ENCODE measurements around the gene ACSF3. TPM values are rescaled to one million over a fixed set of nuclear protein-coding genes. Genes with fewer than 3 reads are reported as not detected.
"Not testable (repeated sequence)": the region's sequence is repeated elsewhere in the genome, so short reads cannot be mapped to it uniquely, and the experiment has no call there.

The ACSF3 gene
- total RNA-seq, 2 experiments from 2014 or later, result 53.0 to 53.7 TPM

DNA sequence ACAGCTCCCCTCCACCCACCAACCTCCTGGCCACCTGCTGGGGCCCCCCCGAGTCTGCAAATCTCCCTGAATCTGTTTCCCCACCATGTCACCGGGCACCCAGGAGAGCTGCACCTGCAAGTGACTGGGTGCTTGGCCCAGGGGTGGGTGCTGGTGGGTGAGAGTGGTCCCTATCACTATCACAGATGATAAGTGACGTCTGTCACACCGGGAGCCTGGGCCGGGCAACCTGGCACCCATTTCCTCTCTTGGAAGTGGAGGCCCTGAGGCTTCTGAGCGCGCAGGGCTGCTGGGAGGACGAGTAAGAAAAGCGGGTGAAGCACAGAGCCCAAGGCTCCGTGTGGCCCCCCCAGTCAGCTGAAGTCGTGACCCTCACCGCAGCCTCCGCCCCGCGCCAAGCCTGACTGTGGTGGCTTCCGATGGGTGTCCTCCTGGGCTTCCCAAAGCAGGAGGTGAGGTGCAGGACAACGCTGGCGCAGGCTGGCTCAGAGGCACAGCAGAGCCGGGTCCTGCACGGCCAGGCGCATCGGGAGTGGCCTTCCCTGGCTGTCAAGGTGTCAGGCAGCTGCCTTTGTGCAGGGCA is 21.0 kb upstream of the ACSF3 start:
- DNase-seq, result no peak
- POLR2A ChIA-PET, result no interaction called here
- Mint-ChIP-seq H3K27me3 (no peaks in the 10 kb centered on the region), H3K4me3 (no peak overlapping the region), H3K27ac (no peak overlapping the region), H3K4me1 (no peaks in the 10 kb centered on the region), H3K9me3 (peaks cover 11% of the 10 kb centered on the region), H3K36me3 (no peaks in the 10 kb centered on the region)
- ATAC-seq (ENCODE audit: low read depth), result no peak

DNA sequence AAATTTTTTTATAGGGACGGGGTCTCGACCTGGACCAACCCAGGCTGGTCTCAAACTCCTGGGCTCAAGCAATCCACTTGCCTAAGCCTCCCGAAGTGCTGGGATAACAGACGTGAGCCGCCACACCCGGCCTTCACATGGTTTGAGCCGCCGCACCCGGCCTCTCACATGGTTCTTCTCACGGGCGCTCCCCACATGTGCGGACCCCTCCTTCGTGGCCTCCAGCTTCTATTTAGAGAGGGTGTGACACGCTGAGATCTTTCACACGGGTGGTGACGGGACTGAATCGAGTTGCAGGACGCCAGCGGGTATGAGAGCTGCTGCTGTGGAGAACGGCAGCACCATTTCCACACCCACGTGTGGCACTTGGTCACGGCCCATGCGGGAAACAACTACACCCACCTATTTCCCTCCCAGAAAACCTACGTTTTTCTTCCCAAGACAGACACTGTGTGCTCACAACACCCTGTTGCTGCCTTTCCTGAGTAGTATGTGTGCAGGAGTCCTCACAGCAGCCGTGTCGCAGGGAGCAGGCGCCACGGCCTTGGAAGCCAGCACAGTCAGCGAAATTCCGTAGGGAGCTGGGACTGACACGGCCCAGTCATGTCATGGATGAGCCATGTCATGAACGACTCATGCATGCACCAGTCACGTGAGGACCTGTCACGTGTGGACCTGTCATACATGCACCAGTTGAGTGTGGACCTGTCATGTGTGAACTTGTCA is 20.1 kb upstream of the ACSF3 start:
- no peaks in the 10 kb centered on the region for H3K4me1 Mint-ChIP-seq
- no peak overlapping the region for H3K27ac Mint-ChIP-seq
- DNase-seq (no peak), ATAC-seq (ENCODE audit: low read depth) (no peak)
- no peaks in the 10 kb centered on the region for H3K27me3 Mint-ChIP-seq
- peaks cover 11% of the 10 kb centered on the region for H3K9me3 Mint-ChIP-seq
- POLR2A ChIA-PET, result no interaction called here
- H3K4me3 Mint-ChIP-seq, result no peak overlapping the region
- no peaks in the 10 kb centered on the region for H3K36me3 Mint-ChIP-seq

DNA sequence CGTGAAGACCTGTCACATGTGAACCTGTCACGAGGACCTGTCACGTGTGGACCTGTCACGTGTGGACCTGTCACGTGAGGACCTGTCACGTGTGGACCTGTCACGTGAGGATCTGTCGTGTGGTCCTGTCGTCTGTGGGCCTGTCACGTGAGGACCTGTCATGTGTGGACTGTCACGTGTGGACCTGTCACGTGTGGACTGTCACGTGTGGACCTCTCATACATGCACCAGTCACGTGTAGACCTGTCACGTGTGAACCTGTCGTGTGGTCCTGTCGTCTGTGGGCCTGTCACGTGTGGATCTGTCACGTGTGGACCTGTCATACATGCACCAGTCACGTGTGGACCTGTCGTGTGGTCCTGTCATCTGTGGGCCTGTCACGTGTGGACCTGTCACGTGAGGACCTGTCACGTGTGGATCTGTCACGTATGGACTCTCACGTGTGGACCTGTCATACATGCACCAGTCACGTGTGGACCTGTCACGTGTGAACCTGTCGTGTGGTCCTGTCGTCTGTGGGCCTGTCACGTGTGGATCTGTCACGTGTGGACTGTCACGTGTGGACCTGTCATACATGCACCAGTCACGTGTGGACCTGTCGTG is 19.5 kb upstream of the ACSF3 start:
- H3K4me3 Mint-ChIP-seq; H3K27me3 Mint-ChIP-seq; POLR2A ChIA-PET; H3K4me1 Mint-ChIP-seq; H3K27ac Mint-ChIP-seq; ATAC-seq (ENCODE audit: low read depth); DNase-seq; H3K36me3 Mint-ChIP-seq: not testable (repeated sequence)
- H3K9me3 Mint-ChIP-seq, result peaks cover 11% of the 10 kb centered on the region

DNA sequence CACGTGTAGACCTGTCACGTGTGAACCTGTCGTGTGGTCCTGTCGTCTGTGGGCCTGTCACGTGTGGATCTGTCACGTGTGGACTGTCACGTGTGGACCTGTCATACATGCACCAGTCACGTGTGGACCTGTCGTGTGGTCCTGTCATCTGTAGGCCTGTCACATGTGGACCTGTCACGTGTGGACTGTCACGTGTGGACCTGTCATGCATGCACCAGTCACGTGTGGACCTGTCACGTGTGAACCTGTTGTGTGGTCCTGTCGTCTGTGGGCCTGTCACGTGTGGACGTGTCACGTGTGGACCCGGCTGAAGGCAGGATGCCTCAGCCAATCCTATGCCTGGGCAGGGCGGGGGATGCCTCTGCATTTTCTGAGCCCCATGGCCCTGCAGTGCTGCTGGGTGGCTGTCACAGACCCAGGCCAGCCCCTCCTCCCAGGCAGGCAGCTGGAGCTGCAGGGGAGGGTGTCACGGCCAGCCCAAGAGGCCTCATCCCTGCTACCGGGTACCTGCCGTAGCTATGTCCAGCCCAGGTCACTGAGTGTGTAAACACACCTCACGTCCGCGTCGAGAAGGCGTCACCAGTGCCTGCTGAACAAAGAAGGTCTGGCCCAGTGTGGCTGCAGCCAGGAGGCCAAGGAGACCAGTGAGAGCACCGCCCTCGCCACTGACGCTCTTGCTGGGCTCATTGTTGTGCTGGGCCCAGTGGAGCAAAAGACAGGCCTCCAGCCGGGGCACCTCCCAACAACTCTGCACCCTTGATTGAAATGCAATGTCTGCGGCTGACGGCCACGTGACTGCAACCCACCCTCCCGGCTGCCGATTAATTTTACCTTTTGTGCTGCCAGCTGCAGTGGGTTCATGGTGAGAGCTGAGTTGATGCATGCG is 18.6 kb upstream of the ACSF3 start:
- peaks cover 11% of the 10 kb centered on the region for H3K9me3 Mint-ChIP-seq
- no peak overlapping the region for H3K27ac Mint-ChIP-seq
- H3K4me3 Mint-ChIP-seq, result no peak overlapping the region

DNA sequence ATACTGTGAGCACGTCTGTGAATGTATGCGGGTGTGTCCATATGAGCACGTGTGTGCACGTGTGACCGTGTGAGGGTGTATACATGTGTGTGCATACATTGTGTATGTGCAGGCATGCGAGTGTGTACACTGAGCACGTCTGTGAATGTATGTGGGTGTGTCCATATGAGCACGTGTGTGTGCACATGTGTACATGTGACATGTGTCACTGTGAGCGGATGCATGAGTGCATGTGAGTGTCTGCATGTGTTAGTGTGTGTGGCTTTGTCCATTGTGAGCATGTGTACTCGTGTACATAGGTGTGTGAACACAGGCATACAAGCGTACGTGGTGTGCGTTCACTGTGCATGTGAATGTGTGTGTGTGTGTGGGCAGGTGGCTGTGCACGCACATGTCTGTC is 17.5 kb upstream of the ACSF3 start:
- Mint-ChIP-seq H3K27me3 (no peaks in the 10 kb centered on the region), H3K36me3 (no peaks in the 10 kb centered on the region), H3K9me3 (peaks cover 11% of the 10 kb centered on the region), H3K4me1 (no peaks in the 10 kb centered on the region), H3K27ac (no peak overlapping the region), H3K4me3 (no peak overlapping the region)
- no peak for DNase-seq
- POLR2A ChIA-PET, result no interaction called here
- no peak for ATAC-seq (ENCODE audit: low read depth)

More for the DNA sequence above, 18.6 kb upstream of the ACSF3 start:
- POLR2A ChIA-PET, result no interaction called here
- no peaks in the 10 kb centered on the region for H3K36me3 Mint-ChIP-seq
- no peaks in the 10 kb centered on the region for H3K4me1 Mint-ChIP-seq
- DNase-seq (no peak), ATAC-seq (ENCODE audit: low read depth) (no peak)
- no peaks in the 10 kb centered on the region for H3K27me3 Mint-ChIP-seq

DNA sequence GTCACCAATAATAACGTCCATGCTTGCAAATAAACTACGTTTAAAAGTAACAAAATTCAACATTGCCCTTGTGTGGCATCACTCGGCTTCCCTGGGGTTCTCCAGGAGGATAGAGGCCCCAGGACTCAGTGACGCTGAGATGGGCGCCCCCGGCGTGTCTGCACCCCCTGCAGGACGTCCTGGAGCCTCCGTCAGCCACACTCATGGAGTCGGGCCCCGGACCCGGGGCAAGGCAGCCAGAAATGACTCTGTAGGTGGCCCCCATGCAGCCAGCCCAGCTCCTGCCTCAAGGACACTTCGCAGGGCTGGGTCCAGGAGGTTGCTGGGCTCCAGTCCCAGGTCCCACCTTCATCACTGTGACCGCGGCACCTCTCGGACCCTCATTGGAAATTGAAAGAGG is 16.6 kb upstream of the ACSF3 start:
- H3K4me3 Mint-ChIP-seq, result no peak overlapping the region
- POLR2A ChIA-PET, result no interaction called here
- ATAC-seq (ENCODE audit: low read depth) (no peak), DNase-seq (no peak)
- H3K27ac Mint-ChIP-seq, result no peak overlapping the region
- H3K4me1 Mint-ChIP-seq, result no peaks in the 10 kb centered on the region
- H3K27me3 Mint-ChIP-seq, result no peaks in the 10 kb centered on the region
- peaks cover 11% of the 10 kb centered on the region for H3K9me3 Mint-ChIP-seq
- H3K36me3 Mint-ChIP-seq, result no peaks in the 10 kb centered on the region

DNA sequence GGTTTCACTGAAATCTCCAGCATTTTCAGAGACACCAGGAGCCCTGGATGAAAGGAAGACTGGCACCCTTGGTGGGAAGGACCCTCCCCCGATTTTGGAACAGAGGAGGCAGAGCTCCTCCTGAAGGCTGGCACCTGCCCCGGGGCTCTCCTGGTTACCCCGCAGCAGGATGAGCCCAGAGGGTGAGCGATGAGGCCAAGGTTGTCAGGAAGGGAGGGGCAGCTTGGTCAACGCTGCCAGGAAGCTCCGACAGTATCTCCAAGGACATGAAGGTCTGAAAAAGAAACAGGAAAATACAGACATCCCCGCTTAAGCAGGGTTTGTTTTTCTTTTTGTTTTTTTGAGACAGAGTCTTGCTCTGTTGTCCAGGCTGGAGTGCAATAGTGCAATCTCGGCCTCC is 15.5 kb upstream of the ACSF3 start:
- no peak overlapping the region for H3K27ac Mint-ChIP-seq
- H3K4me3 Mint-ChIP-seq, result no peak overlapping the region
- POLR2A ChIA-PET, result no interaction called here
- ATAC-seq (ENCODE audit: low read depth) (no peak), DNase-seq (no peak)
- H3K4me1 Mint-ChIP-seq, result no peaks in the 10 kb centered on the region
- H3K36me3 Mint-ChIP-seq, result no peaks in the 10 kb centered on the region
- peaks cover 11% of the 10 kb centered on the region for H3K9me3 Mint-ChIP-seq
- H3K27me3 Mint-ChIP-seq, result no peaks in the 10 kb centered on the region

DNA sequence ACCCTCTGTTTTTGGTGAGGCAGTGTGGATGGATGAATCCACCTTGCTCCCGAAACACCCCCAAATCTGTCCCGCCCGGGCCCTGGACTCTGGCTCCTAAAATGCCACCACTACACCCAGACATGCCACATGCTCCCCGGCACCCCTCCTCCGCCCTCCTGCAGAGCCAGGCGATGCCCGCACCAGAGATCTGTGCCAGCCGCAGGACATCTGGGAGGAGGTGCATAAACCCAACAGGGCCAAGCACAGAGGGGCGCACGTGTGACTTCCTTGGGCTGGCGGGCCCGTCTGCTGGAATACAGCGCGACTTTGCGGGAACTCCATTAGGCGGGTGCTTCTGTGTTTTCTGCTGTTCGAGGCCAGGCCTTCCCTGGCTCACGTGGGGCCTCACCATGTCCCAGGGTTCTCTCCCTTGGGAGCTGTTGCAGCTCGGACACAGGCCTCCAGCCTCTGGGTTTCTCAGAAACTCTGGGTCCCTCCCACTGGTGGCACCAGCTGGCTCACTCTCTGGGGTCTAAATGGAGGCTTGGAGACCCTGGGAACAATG is 14.1 kb upstream of the ACSF3 start:
- H3K4me3 Mint-ChIP-seq, result no peak overlapping the region

DNA sequence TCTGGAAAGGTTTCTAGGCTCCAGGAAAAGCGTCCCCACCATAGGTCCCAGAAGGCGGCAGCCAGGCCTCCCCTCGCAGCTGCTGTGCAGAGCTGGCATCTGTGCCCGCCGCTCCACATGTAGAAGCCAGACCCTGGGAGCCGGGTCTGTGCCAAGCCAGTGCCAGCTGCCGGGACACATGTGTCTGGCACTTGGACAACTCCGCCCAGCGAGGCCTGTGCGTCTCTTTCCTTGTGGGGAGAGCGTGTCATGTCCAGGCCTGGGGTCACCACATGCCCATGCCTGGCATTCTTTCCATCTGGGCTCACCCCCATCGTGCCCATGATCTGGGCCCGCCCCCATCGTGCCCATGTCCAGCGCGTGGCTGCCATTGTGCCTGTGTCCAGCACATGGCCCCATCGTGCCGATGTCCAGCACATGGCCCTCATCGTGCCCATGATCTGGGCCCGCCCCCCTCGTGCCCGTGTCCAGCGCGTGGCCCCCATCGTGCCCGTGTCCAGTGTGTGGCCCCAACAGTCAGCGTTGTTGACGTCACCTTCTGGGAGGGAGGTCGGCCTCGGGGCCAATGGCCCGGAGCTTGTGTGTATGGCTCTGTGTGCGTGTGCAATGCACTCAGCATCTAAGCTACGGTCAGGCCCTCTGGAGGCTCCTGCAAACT is 13.3 kb upstream of the ACSF3 start:
- Mint-ChIP-seq H3K9me3 (peaks cover 11% of the 10 kb centered on the region), H3K4me3 (no peak overlapping the region), H3K4me1 (no peaks in the 10 kb centered on the region)

More for the DNA sequence above, 14.1 kb upstream of the ACSF3 start:
- Mint-ChIP-seq H3K36me3 (no peaks in the 10 kb centered on the region), H3K27me3 (no peaks in the 10 kb centered on the region), H3K27ac (no peak overlapping the region), H3K4me1 (no peaks in the 10 kb centered on the region), H3K9me3 (peaks cover 11% of the 10 kb centered on the region)
- no peak for DNase-seq
- POLR2A ChIA-PET, result no interaction called here
- no peak for ATAC-seq (ENCODE audit: low read depth)

DNA sequence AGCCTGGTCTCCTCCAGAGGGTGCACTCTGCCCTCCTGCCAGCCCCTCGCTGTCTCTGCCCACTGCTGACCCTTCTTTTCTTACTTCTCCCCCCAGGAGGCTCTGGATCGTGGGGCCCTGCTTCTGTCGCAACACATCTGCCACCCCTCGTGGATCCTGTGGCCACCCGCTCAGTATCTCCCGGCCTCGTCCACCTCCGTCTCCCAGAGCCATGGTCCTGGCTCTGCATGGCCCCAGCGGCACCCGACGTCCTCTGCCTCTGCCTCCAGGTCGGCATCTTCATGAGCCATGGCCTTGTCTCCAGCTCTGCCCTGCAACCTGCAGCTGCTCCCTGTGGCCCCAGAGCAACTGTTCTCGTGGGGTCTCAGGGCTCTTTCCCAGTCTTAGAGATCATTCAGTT is 12.1 kb upstream of the ACSF3 start:
- no peak overlapping the region for H3K4me3 Mint-ChIP-seq
- H3K27ac Mint-ChIP-seq, result no peak overlapping the region
- no peaks in the 10 kb centered on the region for H3K9me3 Mint-ChIP-seq
- H3K4me1 Mint-ChIP-seq, result no peaks in the 10 kb centered on the region
- H3K36me3 Mint-ChIP-seq, result no peaks in the 10 kb centered on the region
- POLR2A ChIA-PET, result no interaction called here
- DNase-seq (no peak), ATAC-seq (ENCODE audit: low read depth) (no peak)
- H3K27me3 Mint-ChIP-seq, result no peaks in the 10 kb centered on the region

More for the DNA sequence above, 13.3 kb upstream of the ACSF3 start:
- no peak for ATAC-seq (ENCODE audit: low read depth)
- DNase-seq, result no peak
- Mint-ChIP-seq H3K27ac (no peak overlapping the region), H3K36me3 (no peaks in the 10 kb centered on the region), H3K27me3 (no peaks in the 10 kb centered on the region)
- POLR2A ChIA-PET, result no interaction called here

DNA sequence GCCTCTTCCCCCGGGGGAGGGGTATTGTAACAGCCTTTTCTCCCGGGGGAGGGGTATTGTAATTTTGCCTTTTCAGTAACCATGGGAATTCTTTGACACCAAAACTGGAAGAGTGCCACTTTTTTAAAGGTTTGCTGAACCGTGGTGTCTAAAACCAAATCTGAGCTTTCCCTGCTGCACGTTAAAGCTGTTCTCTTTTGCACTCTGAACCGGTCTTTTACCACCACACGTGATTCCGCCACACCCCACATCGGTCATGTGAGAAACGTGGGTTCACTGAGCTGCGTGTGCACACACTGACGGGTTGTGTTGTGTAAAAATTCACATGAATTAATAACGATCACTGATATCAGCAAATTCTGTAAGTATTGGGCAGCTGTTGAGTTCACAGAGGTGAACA is 9.2 kb upstream of the ACSF3 start:
- H3K4me1 Mint-ChIP-seq, result no peaks in the 10 kb centered on the region
- no peaks in the 10 kb centered on the region for H3K9me3 Mint-ChIP-seq
- no peak overlapping the region for H3K4me3 Mint-ChIP-seq
- no peak overlapping the region for H3K27ac Mint-ChIP-seq
- no peaks in the 10 kb centered on the region for H3K36me3 Mint-ChIP-seq
- ATAC-seq (ENCODE audit: low read depth) (no peak), DNase-seq (no peak)
- no peaks in the 10 kb centered on the region for H3K27me3 Mint-ChIP-seq
- POLR2A ChIA-PET, result no interaction called here

DNA sequence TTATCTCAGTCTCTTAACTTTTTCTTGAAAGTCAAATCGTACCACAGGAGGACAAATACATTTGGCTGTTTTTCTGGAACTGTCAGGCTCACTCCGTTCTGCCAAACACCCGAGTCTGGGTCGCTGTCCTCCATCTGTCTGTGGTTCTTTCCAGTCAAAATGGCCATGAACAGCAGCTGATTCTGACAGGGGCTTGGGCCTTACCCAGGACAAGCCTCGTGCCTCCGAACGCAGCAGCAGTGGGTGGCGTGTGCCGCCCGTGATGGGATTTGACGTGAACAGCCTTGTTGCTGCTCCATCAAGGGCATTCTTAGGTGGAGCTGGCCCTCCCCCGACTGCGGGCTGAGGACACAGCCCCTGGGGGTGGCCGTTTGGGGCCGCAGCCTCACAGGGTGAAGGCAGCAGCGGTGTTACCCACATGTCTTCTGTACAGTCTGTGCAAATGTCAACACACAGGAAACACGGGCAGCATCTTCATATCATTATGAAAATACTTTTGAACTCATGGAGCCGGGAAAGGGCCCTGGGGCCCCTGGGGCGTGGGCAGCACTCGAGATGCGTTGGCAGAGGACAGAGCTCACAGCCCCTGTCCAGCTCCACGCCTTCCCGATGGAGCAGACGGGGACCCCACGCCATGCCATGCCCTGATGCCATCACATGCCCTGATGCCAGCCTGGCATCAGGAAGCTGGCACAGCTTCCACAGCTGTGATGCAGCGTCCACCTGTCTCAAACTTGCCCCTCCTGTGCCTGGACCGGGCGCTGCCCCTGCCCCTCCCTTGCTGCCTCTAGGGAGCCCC is 8.6 kb upstream of the ACSF3 start:
- no peaks in the 10 kb centered on the region for H3K27me3 Mint-ChIP-seq
- POLR2A ChIA-PET, result no interaction called here
- H3K27ac Mint-ChIP-seq, result no peak overlapping the region
- H3K4me1 Mint-ChIP-seq, result no peaks in the 10 kb centered on the region
- no peaks in the 10 kb centered on the region for H3K36me3 Mint-ChIP-seq
- no peak overlapping the region for H3K4me3 Mint-ChIP-seq
- DNase-seq (no peak), ATAC-seq (ENCODE audit: low read depth) (no peak)
- no peaks in the 10 kb centered on the region for H3K9me3 Mint-ChIP-seq

Measured in activated naive CD8-positive, alpha-beta T cell treated with anti-CD3 and anti-CD28 coated beads, Interleukin-2, amount 10 ng/mL, durations not matched to agents 7 days and 5 days (primary cell).